DMS114 treated with DMSO at 0.1 percent for 48 hours (cell line): ENCODE measurements around the gene TSR3.
A peak's percentile ranks its signal among the peaks of the same experiment; 100 is the strongest.

Experiments
- DNase-seq: peaks from one replicate; lab custom pipeline; 2025; ENCODE audit not compliant: unreplicated experiment; lab: John Stamatoyannopoulos, UW

The TSR3 gene

DNA sequence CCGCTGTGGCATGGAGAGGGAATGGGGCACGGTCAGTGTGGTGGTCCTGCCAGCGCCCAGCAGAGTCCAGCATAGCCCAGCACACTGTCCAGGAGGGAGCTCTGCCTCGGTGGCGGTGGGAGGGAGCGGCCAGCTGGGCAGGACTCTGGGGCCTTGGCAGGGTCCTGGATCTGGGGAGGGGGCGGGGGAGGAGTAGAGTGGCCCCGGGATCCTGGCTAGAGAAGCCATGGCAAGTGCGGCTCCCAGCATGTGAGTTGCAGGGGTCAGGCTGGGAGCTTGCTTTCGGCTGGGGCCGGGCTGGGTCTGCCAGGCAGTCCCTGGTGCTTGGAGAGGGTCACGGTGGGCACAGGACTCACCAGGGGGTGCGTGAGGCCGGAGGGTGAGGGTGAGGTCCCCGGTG is 3.9 kb upstream of the TSR3 start:
- DNase-seq: no peak

DNA sequence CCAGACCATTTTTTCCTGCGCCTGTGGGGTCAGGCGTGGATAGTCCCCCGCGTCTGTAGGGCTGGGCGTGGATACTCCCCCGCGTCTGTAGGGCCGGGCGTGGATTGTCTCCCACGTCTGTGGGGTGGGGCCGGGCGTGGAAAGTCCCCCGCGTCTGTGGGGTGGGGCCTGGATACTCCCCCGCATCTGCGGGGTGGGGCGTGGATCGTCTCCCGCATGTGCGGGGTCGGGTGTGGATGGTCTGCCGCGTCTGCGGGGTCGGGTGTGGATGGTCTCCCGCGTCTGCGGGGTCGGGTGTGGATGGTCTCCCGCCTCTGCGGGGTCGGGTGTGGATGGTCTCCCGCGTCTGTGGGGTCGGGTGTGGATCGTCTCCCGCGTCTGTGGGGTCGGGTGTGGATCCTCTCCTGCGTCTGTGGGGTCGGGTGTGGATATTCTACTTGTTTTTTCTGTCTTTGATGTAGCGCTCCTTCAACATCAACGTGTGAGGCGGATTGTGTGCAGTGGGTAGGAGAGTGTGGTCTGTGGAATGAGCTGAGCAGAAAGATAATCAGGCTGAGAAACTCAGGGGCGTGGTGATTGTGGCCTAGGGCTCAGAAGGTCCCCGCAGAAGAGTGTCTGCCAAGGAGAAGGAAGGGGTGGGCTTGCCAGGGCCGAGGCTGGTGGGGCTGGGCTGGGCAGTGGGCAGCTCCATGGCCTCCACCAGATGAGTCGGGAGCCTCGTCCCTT is 3.3 kb upstream of the TSR3 start:
- DNase-seq: no peak

DNA sequence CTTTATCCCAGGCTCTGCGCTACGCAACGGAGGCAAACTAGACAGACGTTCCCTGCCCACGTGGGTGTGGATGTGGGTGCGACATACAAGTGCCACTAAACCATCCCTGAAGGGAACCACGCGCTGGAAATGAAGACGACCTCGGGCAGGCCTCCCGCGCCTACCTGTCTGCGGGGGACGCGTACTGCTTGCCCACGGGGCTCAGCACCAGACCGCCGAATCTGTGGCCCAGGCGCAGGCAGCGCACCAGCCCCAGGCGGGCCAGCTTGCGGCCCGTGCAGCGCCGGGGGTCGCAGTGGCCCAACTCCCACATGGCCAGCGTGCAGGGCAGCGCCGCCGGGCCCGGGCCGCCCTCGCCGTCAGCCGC is 480 bp downstream of the TSR3 start:
- no peak for DNase-seq

DNA sequence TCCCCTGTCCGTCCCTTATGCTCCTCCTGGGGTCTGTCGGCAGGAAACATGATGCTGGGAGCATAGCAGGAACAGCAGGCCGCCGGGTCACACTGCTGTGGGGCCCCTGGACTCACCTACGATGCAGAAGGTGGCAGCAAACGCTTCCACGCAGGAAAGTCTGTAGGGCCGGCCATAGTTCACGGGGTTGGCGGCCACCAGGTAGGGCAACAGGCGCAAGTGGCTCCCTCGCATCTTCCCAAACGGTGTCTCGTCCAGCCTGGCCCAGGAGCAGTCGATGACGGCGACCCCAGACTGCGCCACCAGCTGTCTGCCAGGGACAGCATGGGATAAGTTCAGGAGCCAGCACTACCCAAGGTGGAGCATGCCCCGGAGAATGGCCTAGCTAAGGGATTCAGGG is 987 bp downstream of the TSR3 start:
- DNase-seq: no peak

DNA sequence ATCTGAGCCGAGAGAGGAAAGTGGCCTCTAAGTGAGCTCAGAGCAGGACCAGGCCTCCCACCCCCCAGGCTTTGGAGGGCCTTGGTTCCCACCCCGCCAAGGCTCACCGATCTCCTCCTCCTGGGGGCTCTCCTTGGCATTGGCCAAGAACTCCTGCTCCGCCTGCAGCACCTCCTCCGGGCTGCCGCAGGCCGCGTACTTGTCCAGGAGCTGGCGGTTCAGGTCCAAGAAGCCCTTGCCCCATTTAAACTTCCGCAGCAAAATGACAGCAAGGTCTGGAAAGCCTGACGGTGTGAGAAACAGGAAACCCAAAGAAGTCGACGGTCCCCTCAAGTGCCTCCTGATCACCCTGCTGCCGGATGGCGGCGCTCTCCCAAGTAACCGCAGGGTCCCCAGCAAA is 1.7 kb downstream of the TSR3 start:
- DNase-seq: no peak

DNA sequence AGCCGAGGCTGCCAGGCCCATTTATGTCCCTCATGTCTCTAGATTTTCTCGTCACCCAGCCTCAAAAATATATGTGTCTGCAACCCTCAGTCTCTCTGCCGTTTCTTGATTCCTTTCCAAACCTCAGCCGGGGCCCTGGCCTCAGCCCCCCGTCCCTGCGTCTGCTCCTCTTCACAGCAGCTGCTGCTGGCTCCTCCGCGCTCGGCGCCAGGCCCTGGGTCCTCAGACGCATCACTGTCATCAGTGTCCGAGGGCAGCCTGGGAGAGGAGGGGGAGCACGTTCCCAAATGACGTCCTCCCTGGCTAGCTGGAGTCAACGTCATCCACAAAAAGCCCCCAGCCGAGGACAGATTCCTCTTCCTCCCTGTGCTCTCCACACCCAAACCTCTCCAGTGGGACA is 2.3 kb downstream of the TSR3 start:
- DNase-seq: no peak

DNA sequence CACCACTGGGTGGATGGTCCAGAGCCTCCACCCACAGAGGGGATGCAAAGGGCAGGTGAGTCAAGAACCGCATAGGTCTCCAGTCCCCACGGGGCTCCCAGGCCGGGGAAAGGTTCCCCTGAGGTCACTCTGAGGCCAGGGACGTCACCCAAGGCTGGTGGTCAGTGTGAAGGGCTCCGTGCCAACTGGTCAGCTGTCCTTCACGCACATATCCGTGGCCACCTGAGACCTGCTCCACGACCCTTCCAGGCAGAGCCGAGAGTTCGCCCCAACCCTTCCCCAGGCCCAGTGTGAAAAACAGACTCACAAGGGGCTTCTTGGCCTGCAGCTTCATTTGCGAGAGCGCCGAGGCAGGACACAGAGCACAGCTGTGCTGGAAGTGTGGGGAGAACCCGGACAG is 2.8 kb downstream of the TSR3 start:
- DNase-seq: no peak

DNA sequence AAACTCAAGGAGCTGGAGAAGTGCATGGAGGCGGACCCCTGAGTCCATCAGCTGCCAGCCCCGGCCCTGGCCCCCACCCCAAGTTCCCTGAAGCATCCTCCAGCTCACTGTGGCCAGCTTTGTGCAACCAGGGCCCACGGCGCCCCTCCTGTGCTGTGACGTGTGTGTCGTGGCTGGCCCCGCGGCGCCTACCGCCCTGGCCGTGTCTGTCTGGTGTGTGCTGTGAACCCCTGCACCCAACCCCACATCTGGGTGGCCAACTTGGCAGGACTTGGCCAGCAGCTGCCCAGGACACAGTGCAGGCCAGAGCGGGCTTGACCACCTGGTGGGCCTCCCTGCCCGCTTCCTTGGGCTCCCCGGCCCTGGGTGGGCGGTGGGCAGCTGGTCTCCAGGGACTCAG is 3.2 kb downstream of the TSR3 start:
- DNase-seq: no peak

DNA sequence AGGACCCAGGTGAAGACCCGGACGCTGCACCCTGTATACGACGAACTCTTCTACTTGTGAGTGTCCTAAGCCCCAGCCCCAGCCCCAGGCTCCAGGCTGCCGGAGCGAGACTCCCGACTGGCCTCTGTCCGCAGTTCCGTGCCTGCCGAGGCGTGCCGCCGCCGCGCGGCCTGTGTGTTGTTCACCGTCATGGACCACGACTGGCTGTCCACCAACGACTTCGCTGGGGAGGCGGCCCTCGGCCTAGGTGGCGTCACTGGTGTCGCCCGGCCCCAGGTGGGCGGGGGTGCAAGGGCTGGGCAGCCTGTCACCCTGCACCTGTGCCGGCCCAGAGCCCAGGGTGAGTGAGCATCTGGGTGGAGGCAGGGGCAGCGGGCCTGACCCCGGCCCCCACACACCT is 3.7 kb downstream of the TSR3 start:
- DNase-seq: no peak

DNA sequence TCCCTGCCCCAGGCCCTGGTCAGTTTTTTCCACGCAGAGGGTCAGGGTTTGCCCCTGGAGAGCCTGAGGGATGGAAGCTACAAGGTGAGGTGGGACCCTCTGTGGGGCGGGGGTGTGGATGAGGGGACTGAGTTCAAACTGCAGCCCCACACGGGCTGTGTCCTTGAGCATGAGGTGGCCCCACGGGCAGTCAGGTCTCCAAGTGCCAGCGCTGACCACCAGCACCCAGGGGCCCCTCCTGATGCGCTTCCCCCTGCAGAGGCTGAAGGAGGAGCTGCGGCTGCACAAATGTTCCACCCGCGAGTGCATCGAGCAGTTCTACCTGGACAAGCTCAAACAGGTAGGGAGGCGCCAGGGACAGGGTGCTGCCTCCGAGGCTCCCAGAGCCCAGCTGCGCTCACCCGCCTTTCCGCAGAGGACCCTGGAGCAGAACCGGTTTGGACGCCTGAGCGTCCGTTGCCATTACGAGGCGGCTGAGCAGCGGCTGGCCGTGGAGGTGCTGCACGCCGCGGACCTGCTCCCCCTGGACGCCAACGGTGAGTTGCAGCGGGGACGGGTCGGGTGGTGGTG is 4.3 kb downstream of the TSR3 start:
- DNase-seq: no peak

DNA sequence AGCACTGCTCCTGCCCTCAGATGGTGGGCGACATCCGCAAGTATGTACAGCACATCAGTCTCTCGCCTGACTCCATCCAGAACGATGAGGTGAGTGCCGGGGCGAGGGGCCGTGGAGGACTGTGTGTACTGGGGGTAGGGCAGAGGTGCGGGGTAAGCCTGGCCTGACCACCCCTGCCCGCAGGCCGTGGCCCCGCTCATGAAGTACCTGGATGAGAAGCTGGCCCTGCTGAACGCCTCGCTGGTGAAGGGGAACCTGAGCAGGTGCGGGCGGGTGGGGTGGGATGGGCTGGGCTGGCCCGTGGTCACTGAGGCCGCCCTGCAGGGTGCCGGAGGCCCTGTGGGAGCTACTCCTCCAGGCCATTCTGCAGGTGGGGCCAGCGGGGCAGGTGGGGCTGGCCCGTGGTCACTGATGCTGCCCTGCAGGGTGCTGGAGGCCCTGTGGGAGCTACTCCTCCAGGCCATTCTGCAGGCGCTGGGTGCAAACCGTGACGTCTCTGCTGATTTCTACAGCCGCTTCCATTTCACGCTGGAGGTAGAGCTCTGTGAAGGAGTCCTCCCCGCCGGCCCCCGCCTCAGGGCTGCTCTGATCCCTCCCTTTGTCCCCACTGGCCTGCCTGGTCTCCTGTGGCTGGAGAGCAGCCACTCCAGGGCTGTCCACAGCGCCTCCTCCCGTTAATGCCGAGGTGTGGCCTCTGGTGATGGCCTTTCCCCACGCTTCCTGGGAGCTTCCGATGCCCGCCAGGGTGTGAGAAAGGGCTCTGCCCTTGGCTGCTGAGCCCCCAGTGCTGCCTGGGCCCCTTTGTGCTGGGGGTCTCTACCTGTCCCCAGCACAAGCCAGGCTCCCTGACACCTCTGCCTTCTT is 5.0 kb downstream of the TSR3 start:
- DNase-seq: no peak

DNA sequence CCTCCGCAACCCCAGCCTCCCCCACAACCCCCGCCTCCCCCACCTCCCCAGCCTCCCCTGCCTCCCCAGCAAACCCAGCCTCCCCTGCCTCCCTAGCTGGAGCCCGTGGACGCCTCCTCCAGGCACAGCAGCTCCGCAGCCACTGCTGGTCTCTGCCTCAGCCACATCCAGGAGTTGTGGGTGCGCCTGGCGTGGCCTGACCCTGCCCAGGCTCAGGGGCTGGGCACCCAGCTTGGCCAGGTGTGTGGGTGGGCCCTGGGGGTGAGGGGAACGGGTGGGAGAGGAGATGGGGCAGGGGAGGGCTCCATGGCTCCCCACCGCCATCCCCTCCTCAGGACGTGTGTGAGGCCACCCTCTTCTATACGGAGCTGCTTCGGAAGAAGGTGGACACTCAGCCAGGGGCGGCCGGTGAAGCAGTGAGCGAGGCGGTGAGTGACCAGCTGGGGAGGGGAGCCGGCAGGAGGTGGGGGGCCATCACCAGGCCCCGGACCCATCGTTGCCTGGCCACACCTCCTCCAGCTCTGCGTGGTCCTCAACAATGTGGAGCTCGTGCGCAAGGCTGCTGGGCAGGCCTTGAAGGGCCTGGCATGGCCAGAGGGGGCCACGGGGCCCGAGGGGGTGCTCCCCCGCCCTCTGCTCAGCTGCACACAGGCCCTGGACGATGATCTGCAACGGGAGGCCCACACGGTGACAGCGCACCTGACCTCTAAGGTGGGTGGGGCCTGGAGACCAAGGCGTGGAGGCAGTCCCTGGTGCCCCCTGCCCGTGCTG is 5.8 kb downstream of the TSR3 start:
- DNase-seq: no peak

DNA sequence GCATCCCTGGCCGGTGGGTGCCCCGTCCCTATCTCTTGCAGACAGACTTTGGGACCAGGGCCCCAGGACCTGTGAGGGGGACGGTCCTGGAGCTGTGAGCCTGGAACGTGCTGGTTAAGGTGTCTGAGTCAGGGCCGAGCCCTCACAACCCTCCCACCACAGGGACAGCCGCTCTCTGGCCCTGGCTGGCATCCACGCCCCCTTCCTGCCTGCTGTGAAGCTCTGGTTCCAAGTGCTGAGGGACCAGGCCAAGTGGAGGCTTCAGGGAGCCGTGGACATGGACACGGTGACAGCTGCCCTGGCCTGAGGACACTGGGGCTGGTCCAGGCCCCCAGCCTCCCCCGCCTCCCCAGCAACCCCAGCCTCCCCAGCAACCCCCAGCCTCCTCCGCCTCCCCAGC is 6.6 kb downstream of the TSR3 start:
- DNase-seq: no peak

DNA sequence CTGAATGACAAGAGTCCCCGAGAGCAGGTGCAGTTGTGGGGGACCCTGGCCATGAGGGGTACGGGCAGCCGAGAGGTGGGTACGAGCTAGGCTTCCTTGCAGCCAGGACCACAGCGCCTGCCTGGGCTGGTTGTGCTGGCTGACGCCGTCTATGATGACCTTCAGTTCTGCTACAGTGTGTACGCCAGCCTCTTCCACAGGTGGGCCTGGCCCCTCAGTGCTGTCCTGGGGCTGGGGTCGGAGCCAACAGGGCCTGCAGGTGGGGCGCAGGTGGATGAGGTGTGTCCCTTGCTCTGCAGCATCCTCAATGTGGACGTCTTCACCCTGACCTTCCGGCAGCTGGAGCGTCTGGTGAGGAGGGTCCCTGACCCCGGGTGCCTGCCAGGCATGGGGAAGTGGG is 7.2 kb downstream of the TSR3 start:
- DNase-seq: no peak

DNA sequence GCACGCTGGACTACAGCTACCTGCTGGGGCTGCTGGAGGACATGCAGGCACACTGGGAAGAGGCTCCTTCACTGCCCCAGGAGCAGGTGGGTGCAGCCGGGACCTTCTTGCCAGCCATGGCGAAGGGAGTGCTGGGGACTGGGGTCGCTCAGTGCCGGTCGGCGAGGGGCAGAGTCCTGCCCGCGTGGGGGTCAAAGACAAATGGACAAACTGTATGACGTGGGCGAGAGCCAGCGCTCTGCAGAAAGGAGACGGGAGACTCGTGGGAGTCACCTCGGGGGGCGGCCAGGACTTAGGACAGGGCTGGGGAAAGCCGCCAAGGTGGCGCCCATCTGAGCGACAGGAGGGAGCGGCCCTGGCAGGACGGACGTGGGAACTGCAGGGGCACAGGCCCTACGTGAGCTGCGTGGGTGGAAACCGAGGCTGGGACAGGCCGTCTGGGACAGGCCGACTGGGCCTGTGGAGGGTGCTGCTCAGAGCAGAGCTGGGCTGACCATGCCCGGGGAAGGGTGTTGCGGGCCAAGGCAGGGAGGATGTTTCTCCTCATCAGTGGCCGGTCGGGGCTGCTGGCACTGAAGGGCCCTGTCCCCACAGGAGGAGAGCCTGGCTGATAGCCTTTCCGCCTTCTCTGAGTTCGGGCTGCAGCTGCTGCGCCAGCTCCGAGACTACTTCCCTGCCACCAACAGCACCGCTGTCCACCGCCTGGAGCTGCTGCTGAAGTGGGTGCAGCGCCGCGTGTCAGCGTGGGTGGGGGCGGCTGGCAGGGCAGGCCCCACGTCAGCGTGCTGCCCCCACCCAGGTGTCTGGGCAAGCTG is 8.0 kb downstream of the TSR3 start:
- no peak for DNase-seq

DNA sequence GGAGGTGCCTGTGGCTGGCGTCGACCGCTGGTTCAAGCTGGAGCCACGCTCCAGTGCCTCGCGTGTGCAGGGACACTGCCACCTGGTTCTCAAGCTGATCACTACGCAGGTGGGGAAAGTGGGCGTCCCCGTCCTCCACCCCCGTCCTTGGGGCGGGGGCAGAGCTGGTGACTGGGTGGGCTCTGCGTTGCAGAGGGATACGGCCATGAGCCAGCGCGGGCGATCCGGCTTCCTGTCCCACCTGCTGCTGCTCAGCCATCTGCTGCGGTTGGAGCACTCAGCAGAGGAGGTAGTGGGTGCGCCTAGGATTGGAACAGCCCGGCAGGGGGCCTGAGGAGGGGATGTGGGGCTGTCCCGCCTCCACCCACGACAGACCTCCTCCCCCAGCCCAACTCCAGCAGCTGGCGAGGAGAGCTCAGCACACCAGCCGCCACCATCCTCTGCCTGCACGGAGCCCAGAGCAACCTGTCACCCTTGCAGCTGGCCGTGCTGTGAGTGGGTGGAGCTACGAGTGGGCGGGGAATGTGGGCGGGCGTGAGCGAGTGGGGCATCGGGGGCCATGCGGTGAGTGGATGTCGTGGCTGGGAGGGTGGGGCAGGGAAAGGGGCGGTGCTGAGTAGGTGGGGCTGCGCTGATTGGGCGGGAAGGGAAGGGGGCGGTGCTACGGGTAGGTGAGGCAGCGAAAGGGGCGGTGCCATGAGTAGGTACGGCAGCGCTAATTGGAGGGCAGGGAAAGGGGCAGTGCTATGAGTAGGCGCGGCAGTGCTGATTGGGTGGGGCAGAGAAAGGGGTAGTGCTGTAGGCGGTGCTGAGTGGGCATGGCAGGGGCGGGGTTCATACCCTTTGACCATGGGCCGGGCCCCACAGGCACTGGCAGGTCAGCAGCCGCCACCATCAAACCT is 8.9 kb downstream of the TSR3 start:
- peak; percentile 28 for DNase-seq

DNA sequence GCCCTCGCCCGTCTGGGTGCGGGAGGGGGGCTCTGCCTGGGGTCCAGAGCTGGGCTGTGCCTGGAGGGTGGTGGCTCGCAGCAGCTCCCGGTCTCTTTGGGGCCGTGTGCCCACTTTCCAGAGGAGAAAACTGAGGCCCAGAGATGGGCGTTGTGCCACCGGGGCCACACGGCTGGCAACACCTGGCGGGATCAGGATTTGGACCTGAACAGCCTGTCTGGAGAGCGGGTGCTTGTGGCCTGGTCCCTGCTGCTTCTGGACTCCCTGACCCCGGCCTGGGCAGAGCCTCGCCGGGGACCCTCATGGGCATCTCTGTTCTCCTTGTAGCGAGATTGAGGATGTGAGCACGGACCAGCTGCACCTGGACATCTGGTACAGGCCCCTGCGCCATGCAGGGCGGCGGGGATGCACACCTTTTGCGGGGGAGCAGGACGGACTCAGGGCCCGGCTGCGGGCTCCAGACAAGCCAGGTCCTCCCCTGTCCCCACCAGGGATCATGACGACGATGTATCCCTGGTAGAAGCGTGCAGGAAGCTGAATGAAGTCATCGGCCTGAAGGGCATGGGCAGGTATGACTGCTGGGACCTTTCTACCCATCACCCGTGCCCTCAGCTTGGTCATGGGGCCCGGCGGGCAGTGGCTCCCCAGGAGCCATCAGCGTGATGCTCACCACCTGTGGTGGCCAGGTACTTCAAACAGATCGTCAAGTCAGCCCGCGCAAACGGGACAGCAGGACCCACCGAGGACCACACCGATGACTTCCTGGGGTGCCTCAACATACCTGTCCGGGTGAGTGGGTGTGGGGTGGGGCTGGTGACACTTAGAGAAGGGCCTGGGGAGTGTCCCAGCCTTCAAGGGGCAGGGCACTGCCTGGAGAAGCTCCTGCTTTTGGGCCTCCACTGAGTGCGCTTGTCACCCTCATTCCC is 9.9 kb downstream of the TSR3 start:
- no peak for DNase-seq

DNA sequence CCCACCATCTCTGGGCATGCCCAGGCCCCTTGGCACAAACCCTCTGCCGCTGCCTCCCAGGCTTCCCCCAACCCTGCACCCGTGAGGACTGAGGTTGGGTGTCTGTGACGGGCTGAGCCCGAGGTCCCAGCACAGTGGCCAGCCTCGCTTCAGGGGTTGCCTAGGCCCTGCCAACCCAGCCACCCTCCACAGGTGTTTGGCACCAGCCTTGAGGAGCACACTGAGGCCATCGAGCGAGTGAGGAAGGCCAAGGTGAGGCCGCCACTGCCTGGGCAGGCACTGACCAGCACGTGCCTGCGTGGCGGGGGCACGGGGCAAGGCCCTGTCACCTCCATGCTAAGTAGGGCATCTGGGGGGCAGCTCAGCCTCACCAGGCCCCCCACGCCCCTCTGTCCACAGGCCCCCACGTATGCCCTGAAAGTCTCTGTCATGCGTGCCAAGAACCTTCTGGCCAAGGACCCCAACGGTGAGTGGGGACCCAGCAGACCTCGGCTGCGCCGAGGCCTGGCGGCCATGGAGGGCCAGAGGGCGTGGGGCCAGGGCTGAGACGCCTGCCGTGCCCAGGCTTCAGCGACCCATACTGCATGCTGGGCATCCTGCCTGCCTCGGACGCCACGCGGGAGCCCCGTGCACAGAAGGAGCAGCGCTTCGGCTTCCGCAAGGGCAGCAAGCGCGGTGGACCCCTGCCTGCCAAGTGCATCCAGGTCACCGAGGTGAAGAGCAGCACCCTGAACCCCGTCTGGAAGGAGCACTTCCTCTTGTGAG is 10.8 kb downstream of the TSR3 start:
- DNase-seq: no peak
